ENCODE results near the gene SGSM1. TPM values are rescaled to one million over a fixed set of nuclear protein-coding genes. Genes with fewer than 3 reads are reported as not detected.

SGSM1 gene
- total and polyA plus RNA-seq, 10 of the 15 experiments (the other 5 are each of a cell fraction or from before 2014, with no cell fraction given) = not detected

DNA sequence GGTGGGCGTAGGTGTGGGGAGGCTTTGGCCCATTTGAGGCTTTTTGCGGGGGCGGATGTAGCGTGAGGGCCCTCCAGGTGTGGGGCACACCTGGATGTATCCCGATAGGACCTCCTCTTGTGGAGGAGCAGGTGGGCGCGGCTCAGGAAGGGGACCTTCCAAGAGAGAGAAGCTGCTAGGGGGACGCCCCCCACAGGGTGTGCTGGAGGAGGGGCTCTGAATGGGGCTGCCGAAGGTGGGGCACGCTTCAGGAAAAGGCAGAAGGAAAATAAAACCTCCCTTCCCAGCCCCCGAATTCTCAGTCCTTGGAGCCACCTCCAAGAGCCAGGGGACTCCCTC, 621 bp downstream of the SGSM1 start:
- in situ Hi-C loops (cut with MboI) = no loop called here
- Histone ChIP-seq H2AFZ (ENCODE audit: control insufficient read depth, low read depth, low read length) (no peak overlapping the region), H3K27ac (ENCODE audit: control insufficient read depth, insufficient read depth) (no peak overlapping the region), H3K79me2 (ENCODE audit: control insufficient read depth, insufficient read depth, low read length) (no peaks in the 10 kb centered on the region), H3K9ac (ENCODE audit: control insufficient read depth, insufficient read depth, low read length) (no peak overlapping the region), H3K4me3 (no peak overlapping the region), H3K27me3 (replicated peaks in 1 of 2; ENCODE audit: control insufficient read depth in 2 of 2, insufficient read depth in 2 of 2, low read length in 1 of 2) (peaks cover 0 to 7% of the 10 kb centered on the region in 2 experiments; a peak in 2 of 4 replicates), H3K4me2 (ENCODE audit: control insufficient read depth, insufficient read depth) (no peak overlapping the region), H3K36me3 (ENCODE audit: control insufficient read depth in 2 of 2, insufficient read depth in 2 of 2, low read length in 1 of 2) (no peaks in the 10 kb centered on the region), H3K9me3 (replicated peaks; ENCODE audit: control insufficient read depth, insufficient read depth, low read length) (no peaks in the 10 kb centered on the region; the same call in 2 of the 3 replicates), H4K20me1 (ENCODE audit: control insufficient read depth, insufficient read depth) (no peaks in the 10 kb centered on the region), H3K4me1 (ENCODE audit: control insufficient read depth, insufficient read depth, low read length) (no peaks in the 10 kb centered on the region)
- DNase-seq (ENCODE audit: low read depth, low spot score) = no peak
- no peak for FAIRE-seq
- SMC1A ChIA-PET (ENCODE audit: uncharacterized antibody, unreplicated experiment) = no interaction called here
- POLR2A ChIA-PET = no interaction called here
- intact Hi-C loops (cut with micrococcal nuclease; ENCODE audit: unreplicated experiment) = no loop called here
- WGBS (ENCODE audit: insufficient coverage, insufficient replicate concordance, low lambda C conversion rate, missing lambda C conversion rate) = 61% methylated on average over 9 of the region's 11 CpGs
- ATAC-seq = no peak
- no peak for TF ChIP-seq HDAC2 (IDR thresholded peaks at IDR 0.05)
- TF ChIP-seq ESRRA (IDR thresholded peaks at IDR 0.05; ENCODE audit: low read length) = no peak
- no peak for TF ChIP-seq SREBF2 (IDR thresholded peaks at IDR 0.05; ENCODE audit: low read length)
- no peak for TF ChIP-seq JUND (IDR thresholded peaks at IDR 0.05; ENCODE audit: low read depth, low read length)
- no peak for TF ChIP-seq LARP7 (IDR thresholded peaks at IDR 0.05)
- TF ChIP-seq SPI1 (IDR thresholded peaks at IDR 0.05; ENCODE audit: borderline replicate concordance, insufficient read depth, low read depth, low read length) = no peak
- TF ChIP-seq, protein P1, sequence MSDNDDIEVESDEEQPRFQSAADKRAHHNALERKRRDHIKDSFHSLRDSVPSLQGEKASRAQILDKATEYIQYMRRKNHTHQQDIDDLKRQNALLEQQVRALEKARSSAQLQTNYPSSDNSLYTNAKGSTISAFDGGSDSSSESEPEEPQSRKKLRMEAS (IDR thresholded peaks at IDR 0.05; ENCODE audit: low read depth, low read length) = no peak
- TF ChIP-seq NKRF (conservative IDR thresholded peaks at IDR 0.05) = no peak
- CTCF ChIA-PET = no interaction called here
- RAD21 ChIA-PET (ENCODE audit: unreplicated experiment) = no interaction called here
- no TSS peak for BruUV-seq (replicated peaks)

All from GM12878 (cell line).